Psoas muscle (tissue), 8 donors: ENCODE results near the gene TSTD2. TPM values are rescaled to one million over a fixed set of nuclear protein-coding genes. Genes with fewer than 3 reads are reported as not detected.

Experiments
- ATAC-seq, 4 donors: fragments of 200-7000 bp; cut with Tn5 transposase; one replicate each; pipeline ENCODE4 v1.9.1; 2020; ENCODE audit warnings: moderate library complexity in 3 of 4, mild to moderate bottlenecking in 2 of 4
- DNase-seq, 2 donors: peaks; one replicate each; pipeline ENCODE4 v3.0.0-alpha.2; 2020
- H3K27ac ChIP-seq: fragments of 200-600 bp; one replicate; pipeline ENCODE4 v1.8.0; 2022
- H3K27me3 ChIP-seq, 3 donors: fragments of 200-600 bp in 1 of 3; one replicate each; pipeline versions ENCODE4 v1.6.1 to v1.8.0; 2013 to 2022; ENCODE audit warnings: low read length in 2 of 3, mild to moderate bottlenecking in 2 of 3, moderate library complexity in 1 of 3; ENCODE audit not compliant: insufficient read depth in 3 of 3
- H3K36me3 ChIP-seq, 2 donors: fragments of 200-600 bp in 1 of 2; one replicate each; pipeline versions ENCODE4 v1.6.1 to v1.8.0; 2013 to 2022; ENCODE audit warnings: low read depth in 1 of 2, mild to moderate bottlenecking in 1 of 2, moderate library complexity in 1 of 2; ENCODE audit not compliant: insufficient read depth in 1 of 2
- H3K4me1 ChIP-seq: fragments of 200-600 bp; one replicate; pipeline ENCODE4 v1.8.0; 2022
- H3K4me3 ChIP-seq: fragments of 200-600 bp; one replicate; pipeline ENCODE4 v1.8.0; 2022; ENCODE audit warnings: mild to moderate bottlenecking
- H3K9me3 ChIP-seq: fragments of 200-600 bp; one replicate; pipeline ENCODE4 v1.8.0; 2022
- WGBS, 3 donors: extraction: QIAGEN DNeasy Blood & Tissue Kit; methylation state at CpG; one replicate each; pipeline versions ENCODE4 v1.1.6 to v1.1.7; 2013; 5-methylcytosine and 5-hydroxymethylcytosine counted together
- intact Hi-C, 2 donors: fragments of 100-400 bp; cut with DNase I; formaldehyde crosslinking; loops; one replicate each; pipeline versions ENCODE4 v1.11.0 to v1.14.2; 2022
- polyA plus RNA-seq, 3 donors: library from polyadenylated mRNA; stranded (reverse); fragments of 200-250 nt; gene quantifications; one replicate each; pipeline ENCODE4 v1.2.3, GENCODE V29; 2013
- total RNA-seq, 4 donors: library from RNA; stranded (reverse); fragmentation: NEBNext Ultra II Directional in 2 of 4; extraction: Animal tissue kit (Norgen Biotek cat#: 25700) in 2 of 4; gene quantifications; one replicate each; pipeline versions ENCODE4 v1.2.1 to v1.2.4, GENCODE V29; 2021 to 2023
- TF ChIP-seq, protein P1 (sequence below): fragments of 200-600 bp; IDR thresholded peaks from one replicate; pipeline ENCODE4 v1.8.0; 2022; ENCODE audit warnings: antibody characterized with exemption
- donor health status: healthy with polysubstance abuse.
- donor health status: DM: no; HTN: no; CAD: no; lungs with moderate emphysema.
- donor health status: Bipolar disorder and iron deficiency.
- donor health status: healthy.
- donor health status: DM: yes; HTN: yes; CAD: no.
- donor health status: DM: no; HTN: no; CAD: no.
- donor health status: DM: no; HTN: no; CAD: no.
- donor health status: DM: yes; HTN: yes; CAD: no.

TSTD2 gene
- total and polyA plus RNA-seq, 7 donors: 16.2 to 22.9 (median 18.1) TPM

DNA sequence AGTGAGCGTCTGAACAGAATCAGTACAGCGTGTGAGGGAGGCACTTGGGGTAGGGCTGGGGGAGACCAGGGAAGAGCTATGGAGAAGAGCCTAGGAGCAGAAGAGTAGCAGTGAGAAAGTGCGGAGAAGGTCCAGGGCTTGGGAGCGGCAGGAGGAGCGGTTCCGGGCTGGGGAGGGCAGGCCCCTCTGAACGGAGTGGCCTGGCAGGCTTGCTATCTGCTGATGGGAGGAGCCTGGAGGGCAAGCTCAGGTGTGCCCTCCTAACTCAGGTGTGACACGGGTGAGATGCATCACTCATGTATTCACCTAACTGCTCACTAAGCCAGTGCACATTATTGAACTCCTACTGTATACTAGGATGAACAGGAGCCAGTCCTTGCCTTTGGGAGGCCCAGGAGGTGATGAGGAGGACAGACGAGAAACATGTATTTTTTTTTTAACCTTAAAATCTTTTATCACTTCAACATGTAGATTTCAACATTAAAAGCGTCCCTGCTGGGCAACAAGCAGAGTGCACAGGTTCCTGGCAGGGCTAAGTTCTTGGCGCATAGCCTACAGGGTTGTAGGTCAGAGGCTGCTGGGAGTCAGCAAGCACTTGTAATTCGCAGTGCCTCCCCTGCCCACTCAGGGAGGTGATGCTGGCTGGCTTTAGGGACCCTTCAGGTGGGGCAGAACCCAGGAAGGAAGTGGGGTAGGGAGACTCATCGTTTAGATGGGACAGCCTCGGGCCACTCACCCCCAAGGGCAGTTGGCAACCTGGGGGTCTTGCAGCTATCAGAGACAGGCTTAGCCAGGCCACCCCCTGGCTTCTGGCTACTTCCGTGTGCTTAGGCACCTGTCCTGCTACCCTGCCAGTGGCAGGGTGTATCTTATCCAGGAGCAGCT, 76.2 kb downstream of the TSTD2 start:
- H3K27ac ChIP-seq: peak overlapping the region; percentile 84
- peak; percentile 40 to 75 for DNase-seq
- 61 to 74% (median 64%) methylated on average over 15 of the region's 15 CpGs for WGBS, 3 donors
- TF ChIP-seq, protein P1, sequence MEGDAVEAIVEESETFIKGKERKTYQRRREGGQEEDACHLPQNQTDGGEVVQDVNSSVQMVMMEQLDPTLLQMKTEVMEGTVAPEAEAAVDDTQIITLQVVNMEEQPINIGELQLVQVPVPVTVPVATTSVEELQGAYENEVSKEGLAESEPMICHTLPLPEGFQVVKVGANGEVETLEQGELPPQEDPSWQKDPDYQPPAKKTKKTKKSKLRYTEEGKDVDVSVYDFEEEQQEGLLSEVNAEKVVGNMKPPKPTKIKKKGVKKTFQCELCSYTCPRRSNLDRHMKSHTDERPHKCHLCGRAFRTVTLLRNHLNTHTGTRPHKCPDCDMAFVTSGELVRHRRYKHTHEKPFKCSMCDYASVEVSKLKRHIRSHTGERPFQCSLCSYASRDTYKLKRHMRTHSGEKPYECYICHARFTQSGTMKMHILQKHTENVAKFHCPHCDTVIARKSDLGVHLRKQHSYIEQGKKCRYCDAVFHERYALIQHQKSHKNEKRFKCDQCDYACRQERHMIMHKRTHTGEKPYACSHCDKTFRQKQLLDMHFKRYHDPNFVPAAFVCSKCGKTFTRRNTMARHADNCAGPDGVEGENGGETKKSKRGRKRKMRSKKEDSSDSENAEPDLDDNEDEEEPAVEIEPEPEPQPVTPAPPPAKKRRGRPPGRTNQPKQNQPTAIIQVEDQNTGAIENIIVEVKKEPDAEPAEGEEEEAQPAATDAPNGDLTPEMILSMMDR: no peak
- H3K9me3 ChIP-seq: no peaks in the 10 kb centered on the region
- no peak overlapping the region for H3K4me3 ChIP-seq
- no peaks in the 10 kb centered on the region for H3K27me3 ChIP-seq
- intact Hi-C loops: loop anchor here in 1 of 2 donors (5.0 kb wide), 1 partner anchor 35 kb away; no protein-coding TSS in a partner anchor
- H3K4me1 ChIP-seq: peaks cover 34% of the 10 kb centered on the region
- peak in 3 of 4 donors; percentile 6 to 27 (median 16) for ATAC-seq
- H3K36me3 ChIP-seq: peaks cover 0 to 38% of the 10 kb centered on the region in 2 donors

DNA sequence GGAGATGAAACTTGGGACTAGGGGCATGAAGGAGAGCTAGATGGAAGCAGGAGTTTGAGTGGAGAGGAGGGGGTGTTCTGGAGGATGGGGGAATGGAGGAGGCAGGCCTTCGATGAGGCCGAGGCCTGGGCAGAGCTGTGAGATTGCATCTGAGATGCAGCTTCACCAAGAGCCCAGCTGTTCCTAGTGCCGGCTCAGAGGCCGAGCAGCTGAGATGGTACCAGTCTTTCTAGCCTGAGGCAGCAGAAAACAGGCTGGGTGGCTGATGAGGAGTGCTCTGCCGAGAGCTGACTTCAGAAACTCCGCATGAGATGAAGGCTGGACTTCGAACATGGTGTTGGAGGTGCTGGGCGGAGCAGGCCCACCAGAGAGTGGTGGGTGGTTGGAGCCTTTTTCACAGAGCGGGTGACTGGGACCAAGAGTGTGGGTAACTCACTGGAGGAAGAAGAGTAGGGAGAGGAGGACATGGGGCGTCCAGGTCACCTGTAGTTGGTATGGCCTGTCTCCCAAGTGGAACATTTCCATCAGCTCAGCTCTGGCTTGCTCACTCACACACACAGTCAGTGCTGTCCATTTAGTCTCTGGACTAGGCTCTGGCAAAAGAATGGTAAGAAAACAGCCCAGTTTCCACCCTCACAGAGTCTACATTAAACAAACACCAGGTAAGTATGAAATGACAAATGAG, 77.0 kb downstream of the TSTD2 start:
- no peak for ATAC-seq
- TF ChIP-seq, protein P1: no peak
- no peak overlapping the region for H3K4me3 ChIP-seq
- peaks cover 34% of the 10 kb centered on the region for H3K4me1 ChIP-seq
- intact Hi-C loops: loop anchor here in 1 of 2 donors (5.0 kb wide), 1 partner anchor 34 kb away; no protein-coding TSS in a partner anchor
- WGBS, 3 donors: 83 to 92% (median 85%) methylated on average over 10 of the region's 10 CpGs
- peak overlapping the region; percentile 84 for H3K27ac ChIP-seq
- H3K27me3 ChIP-seq: no peaks in the 10 kb centered on the region
- H3K36me3 ChIP-seq: peaks cover 0 to 31% of the 10 kb centered on the region in 2 donors
- no peaks in the 10 kb centered on the region for H3K9me3 ChIP-seq
- DNase-seq: no peak

DNA sequence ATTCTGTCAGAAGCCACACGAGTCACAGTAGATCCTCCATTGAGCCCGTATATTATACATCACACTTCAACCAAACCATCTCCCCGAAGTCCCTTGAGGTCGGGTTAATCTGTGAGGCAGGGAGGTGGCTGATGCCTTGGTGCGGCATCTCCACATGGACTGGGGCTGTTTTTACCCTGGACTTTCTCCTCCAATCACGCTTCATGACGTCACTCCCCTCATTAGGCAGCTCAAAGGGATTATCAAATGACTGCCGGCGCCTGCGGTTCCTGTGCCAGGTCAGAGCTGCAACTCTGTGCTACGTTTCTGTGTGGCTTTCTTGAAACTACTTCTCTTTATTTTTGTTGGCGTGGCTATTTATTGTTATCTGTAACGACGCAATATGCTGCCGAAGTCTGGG, 78.0 kb downstream of the TSTD2 start:
- 48 to 61% (median 49%) methylated on average over 15 of the region's 15 CpGs for WGBS, 3 donors
- DNase-seq: peak; percentile 42 to 80
- Histone ChIP-seq H3K27ac (peak overlapping the region; percentile 84), H3K27me3 (no peaks in the 10 kb centered on the region), H3K9me3 (no peaks in the 10 kb centered on the region), H3K4me1 (peaks cover 34% of the 10 kb centered on the region), H3K4me3 (no peak overlapping the region), H3K36me3 (peaks cover 0 to 35% of the 10 kb centered on the region in 2 donors)
- intact Hi-C loops: loop anchor here in 1 of 2 donors (5.0 kb wide), 1 partner anchor 33 kb away; no protein-coding TSS in a partner anchor
- TF ChIP-seq, protein P1: no peak
- peak in 1 of 4 donors; percentile 7 for ATAC-seq

DNA sequence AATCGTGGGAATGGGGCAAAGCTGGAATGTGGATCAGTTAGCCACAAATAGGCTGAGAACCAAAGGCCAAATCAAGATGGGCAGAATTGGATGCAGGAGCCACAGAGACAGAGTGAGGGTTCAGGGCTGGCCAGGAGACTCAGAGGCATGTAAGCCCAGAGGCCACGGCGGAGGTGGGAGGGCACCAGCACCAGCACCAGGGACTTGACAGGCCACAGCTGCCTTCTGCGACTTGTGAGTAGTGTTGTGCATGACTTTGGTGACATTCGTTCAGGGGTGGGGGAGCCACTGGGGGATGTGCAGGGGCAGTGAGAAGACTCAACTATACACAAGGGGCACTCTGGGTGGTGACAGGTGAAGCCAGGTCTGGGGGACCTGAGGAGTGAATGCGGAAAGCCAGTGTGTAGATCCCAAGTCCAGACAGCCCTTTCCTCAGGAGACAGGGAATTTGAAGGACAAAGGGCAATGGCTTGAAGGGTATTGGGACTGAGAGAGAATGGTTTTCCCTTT, 78.5 kb downstream of the TSTD2 start:
- DNase-seq (no peak), ATAC-seq (no peak)
- H3K4me3 ChIP-seq: no peak overlapping the region
- intact Hi-C loops: loop anchor here in 1 of 2 donors (5.0 kb wide), 1 partner anchor 32 kb away; no protein-coding TSS in a partner anchor
- 83 to 89% (median 87%) methylated on average over 6 of the region's 6 CpGs for WGBS, 3 donors
- TF ChIP-seq, protein P1: no peak
- peaks cover 34% of the 10 kb centered on the region for H3K4me1 ChIP-seq
- H3K9me3 ChIP-seq: no peaks in the 10 kb centered on the region
- peak overlapping the region; percentile 84 for H3K27ac ChIP-seq
- H3K27me3 ChIP-seq: no peaks in the 10 kb centered on the region
- H3K36me3 ChIP-seq: peaks cover 0 to 41% of the 10 kb centered on the region in 2 donors
